ENCODE results near the gene HBG2.

GRCh38 chr11:5251746-5252145 is 2.8 kb downstream of the HBG2 start:
- TF ChIP-seq GATAD2A (IDR thresholded peaks at IDR 0.05) (no peak), FOXJ3 (CRISPR knock-in tag; IDR thresholded peaks at IDR 0.05) (no peak), POLR2A (conservative IDR thresholded peaks at IDR 0.05) (no peak), TCF7L2 (IDR thresholded peaks at IDR 0.05; ENCODE audit: low read depth, low read length) (no peak), HOMEZ (CRISPR knock-in tag; IDR thresholded peaks at IDR 0.05) (no peak), FOS (IDR thresholded peaks at IDR 0.05; ENCODE audit: extremely low read depth, insufficient read length) (no peak), EZH2 (IDR thresholded peaks at IDR 0.05; ENCODE audit: borderline replicate concordance, low read depth, low read length) (no peak), NCOA4 (IDR thresholded peaks at IDR 0.05; ENCODE audit: partially characterized antibody) (no peak)
